ENCODE results near the gene CLN3. TPM values are rescaled to one million over a fixed set of nuclear protein-coding genes. Genes with fewer than 3 reads are reported as not detected.

The CLN3 gene
- total and polyA plus RNA-seq, 2 experiments from 2014 or later: 18.1 to 31.4 TPM

- Mint-ChIP-seq H3K36me3 (ENCODE audit: low read depth) (no peaks in the 10 kb centered on the region), H3K4me1 (no peaks in the 10 kb centered on the region), H3K4me3 (no peak overlapping the region), H3K27ac (no peak overlapping the region), H3K9me3 (no peaks in the 10 kb centered on the region), H3K27me3 (ENCODE audit: insufficient read depth, low read depth, poor library complexity) (peaks cover 15% of the 10 kb centered on the region)
- Histone ChIP-seq H3K79me2 (replicated peaks; ENCODE audit: insufficient read depth) (no peaks in the 10 kb centered on the region), H4K20me1 (replicated peaks; ENCODE audit: insufficient read depth) (no peaks in the 10 kb centered on the region), H2AFZ (no peak overlapping the region), H3K27me3 (ENCODE audit: insufficient read depth) (no peaks in the 10 kb centered on the region), H3K4me1 (ENCODE audit: insufficient read depth) (no peaks in the 10 kb centered on the region; the same call in 1 of the 2 replicates), H3K36me3 (ENCODE audit: insufficient read depth) (no peaks in the 10 kb centered on the region), H3K9me2 (ENCODE audit: insufficient read depth) (no peaks in the 10 kb centered on the region), H3F3A (replicated peaks; ENCODE audit: low read depth) (no peaks in the 10 kb centered on the region), H3K4me3 (no peak overlapping the region), H3K27ac (ENCODE audit: low read depth) (no peak overlapping the region), H3K4me2 (no peak overlapping the region)
- TF ChIP-seq POLR2AphosphoS5 (IDR thresholded peaks at IDR 0.05; ENCODE audit: low read depth): no peak
- no peak for TF ChIP-seq ETS1 (IDR thresholded peaks at IDR 0.05)
- TF ChIP-seq ZNF114 (CRISPR knock-in tag; IDR thresholded peaks at IDR 0.05): no peak
- TF ChIP-seq REST (IDR thresholded peaks at IDR 0.05; ENCODE audit: unreplicated experiment): no peak
- TF ChIP-seq CREB1 (CRISPR knock-in tag; IDR thresholded peaks at IDR 0.05; ENCODE audit: low read depth): no peak
- no peak for TF ChIP-seq ZNF331 (CRISPR knock-in tag; IDR thresholded peaks at IDR 0.05; ENCODE audit: low read depth)
- TF ChIP-seq EZH2phosphoT487 (IDR thresholded peaks at IDR 0.05; ENCODE audit: unreplicated experiment): no peak
- TF ChIP-seq CTCF (conservative IDR thresholded peaks at IDR 0.05; ENCODE audit: low read depth in 2 of 2): no peak
- no peak for TF ChIP-seq EZH2 (IDR thresholded peaks at IDR 0.05; ENCODE audit: low read depth, unreplicated experiment)
- TF ChIP-seq NANOG (IDR thresholded peaks at IDR 0.05; ENCODE audit: borderline replicate concordance): no peak
- no peak for TF ChIP-seq ZNF462 (CRISPR knock-in tag; IDR thresholded peaks at IDR 0.05)
- TF ChIP-seq STAT1 (IDR thresholded peaks at IDR 0.05; ENCODE audit: unreplicated experiment): no peak
- TF ChIP-seq JUNB (IDR thresholded peaks at IDR 0.05; ENCODE audit: unreplicated experiment): no peak
- no peak for DNase-seq (ENCODE audit: low spot score)
- ATAC-seq: no peak
Measured at GRCh38 chr16:28495098-28495793, 3.4 kb upstream of the CLN3 start.

Measured in GM23338 (cell line).